HCT116 (cell line): ENCODE results near the gene RNGTT.

ENCODE experiments used
- EZH2phosphoT487 ChIP-seq: fragments of 200-600 bp; IDR thresholded peaks from 2 replicates; pipeline ENCODE4 v1.6.1; 2018; ENCODE audit warnings: antibody characterized with exemption, borderline replicate concordance
- POLR2A ChIP-seq: IDR thresholded peaks from 2 replicates; pipeline ENCODE4 v1.7.0; 2011; ENCODE audit warnings: borderline replicate concordance; ENCODE audit not compliant: insufficient read depth, insufficient read length; ENCODE audit errors: extremely low read depth
- TF ChIP-seq, protein P1 (sequence below), 3 experiments: fragments of 200-600 bp in 1 of 3; sonication (generic) in 1 of 3; IDR thresholded peaks in 2 of 3; conservative IDR thresholded peaks in 1 of 3; 2 replicates each; pipeline ENCODE4 v1.5.1; 2012 to 2017; ENCODE audit warnings: low read depth in 2 of 3, low read length in 2 of 3, antibody characterized with exemption in 1 of 3, borderline replicate concordance in 1 of 3, control low read depth in 1 of 3, mild to moderate bottlenecking in 1 of 3, mixed read lengths in 1 of 3, mixed run types in 1 of 3, moderate library complexity in 1 of 3; ENCODE audit not compliant: insufficient read depth in 1 of 3
- TF ChIP-seq, protein P2 (sequence below): IDR thresholded peaks from 2 replicates; pipeline ENCODE4 v1.6.1; 2012

DNA sequence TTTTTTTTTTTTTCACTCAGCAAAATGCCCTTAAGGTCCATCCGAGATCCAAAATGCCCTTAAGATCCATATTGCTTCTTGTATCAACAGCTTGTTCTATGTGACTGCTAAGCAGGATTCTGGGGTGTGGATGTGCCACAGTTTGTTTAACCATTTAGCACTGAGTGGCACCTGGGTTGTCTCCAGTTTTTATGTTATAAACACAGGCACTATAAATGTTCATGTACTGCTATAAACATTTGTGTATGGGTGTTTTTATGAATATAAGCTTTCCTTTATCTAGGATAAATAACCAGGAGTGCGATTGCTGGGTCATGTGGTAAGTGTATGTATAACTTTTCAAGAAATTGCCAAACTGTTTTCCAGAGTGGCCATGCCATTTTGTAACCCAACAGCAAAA is 386.0 kb downstream of the RNGTT start:
- TF ChIP-seq, protein P1, sequence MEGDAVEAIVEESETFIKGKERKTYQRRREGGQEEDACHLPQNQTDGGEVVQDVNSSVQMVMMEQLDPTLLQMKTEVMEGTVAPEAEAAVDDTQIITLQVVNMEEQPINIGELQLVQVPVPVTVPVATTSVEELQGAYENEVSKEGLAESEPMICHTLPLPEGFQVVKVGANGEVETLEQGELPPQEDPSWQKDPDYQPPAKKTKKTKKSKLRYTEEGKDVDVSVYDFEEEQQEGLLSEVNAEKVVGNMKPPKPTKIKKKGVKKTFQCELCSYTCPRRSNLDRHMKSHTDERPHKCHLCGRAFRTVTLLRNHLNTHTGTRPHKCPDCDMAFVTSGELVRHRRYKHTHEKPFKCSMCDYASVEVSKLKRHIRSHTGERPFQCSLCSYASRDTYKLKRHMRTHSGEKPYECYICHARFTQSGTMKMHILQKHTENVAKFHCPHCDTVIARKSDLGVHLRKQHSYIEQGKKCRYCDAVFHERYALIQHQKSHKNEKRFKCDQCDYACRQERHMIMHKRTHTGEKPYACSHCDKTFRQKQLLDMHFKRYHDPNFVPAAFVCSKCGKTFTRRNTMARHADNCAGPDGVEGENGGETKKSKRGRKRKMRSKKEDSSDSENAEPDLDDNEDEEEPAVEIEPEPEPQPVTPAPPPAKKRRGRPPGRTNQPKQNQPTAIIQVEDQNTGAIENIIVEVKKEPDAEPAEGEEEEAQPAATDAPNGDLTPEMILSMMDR (IDR thresholded peaks at IDR 0.05 in 2 of 3, conservative IDR thresholded peaks at IDR 0.05 in 1 of 3; ENCODE audit: borderline replicate concordance in 1 of 3, insufficient read depth in 1 of 3, low read depth in 2 of 3, low read length in 2 of 3): no peak
- TF ChIP-seq, protein P2, sequence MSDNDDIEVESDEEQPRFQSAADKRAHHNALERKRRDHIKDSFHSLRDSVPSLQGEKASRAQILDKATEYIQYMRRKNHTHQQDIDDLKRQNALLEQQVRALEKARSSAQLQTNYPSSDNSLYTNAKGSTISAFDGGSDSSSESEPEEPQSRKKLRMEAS: no peak
- TF ChIP-seq POLR2A: no peak
- TF ChIP-seq EZH2phosphoT487: no peak
